ENCODE data around the gene ELK3.

The ELK3 gene

GRCh38 chr12:96237035-96237434, 42.9 kb downstream of the ELK3 start:
- Histone ChIP-seq H3K4me3 (ENCODE audit: low read length) (no peak overlapping the region), H3K27ac (ENCODE audit: low read depth, low read length) (no peak overlapping the region), H3K36me3 (ENCODE audit: insufficient read depth, low read length) (0 out of 2 replicates have a peak, but pooled peaks cover 2% of the 10 kb centered on the region), H3K4me1 (ENCODE audit: insufficient read depth, low read length) (no peaks in the 10 kb centered on the region), H3K27me3 (ENCODE audit: insufficient read depth, low read length) (no peaks in the 10 kb centered on the region), H3K9ac (ENCODE audit: low read depth, low read length) (no peak overlapping the region), H3K9me3 (ENCODE audit: insufficient read depth, low read depth, low read length) (no peaks in the 10 kb centered on the region)
- 97% methylated on average over 7 of the region's 7 CpGs for WGBS

- Histone ChIP-seq H3K27me3 (ENCODE audit: insufficient read depth, low read length) (no peaks in the 10 kb centered on the region), H3K27ac (ENCODE audit: low read depth, low read length) (no peak overlapping the region), H3K4me1 (ENCODE audit: insufficient read depth, low read length) (no peaks in the 10 kb centered on the region), H3K9ac (ENCODE audit: low read depth, low read length) (no peak overlapping the region), H3K36me3 (ENCODE audit: insufficient read depth, low read length) (0 out of 2 replicates have a peak, but pooled peaks cover 2% of the 10 kb centered on the region), H3K4me3 (ENCODE audit: low read length) (no peak overlapping the region), H3K9me3 (ENCODE audit: insufficient read depth, low read depth, low read length) (no peaks in the 10 kb centered on the region)
- WGBS: 94% methylated on average over 9 of the region's 9 CpGs
Measured at GRCh38 chr12:96237465-96238077, 43.4 kb downstream of the ELK3 start.

GRCh38 chr12:96238336-96239047, 44.3 kb downstream of the ELK3 start:
- Histone ChIP-seq H3K4me1 (ENCODE audit: insufficient read depth, low read length) (no peaks in the 10 kb centered on the region), H3K36me3 (ENCODE audit: insufficient read depth, low read length) (0 out of 2 replicates have a peak, but pooled peaks cover 2% of the 10 kb centered on the region), H3K9me3 (ENCODE audit: insufficient read depth, low read depth, low read length) (no peaks in the 10 kb centered on the region), H3K27me3 (ENCODE audit: insufficient read depth, low read length) (no peaks in the 10 kb centered on the region), H3K27ac (ENCODE audit: low read depth, low read length) (no peak overlapping the region), H3K9ac (ENCODE audit: low read depth, low read length) (no peak overlapping the region), H3K4me3 (ENCODE audit: low read length) (no peak overlapping the region)
- WGBS: 92% methylated on average over 13 of the region's 13 CpGs

- WGBS: 91% methylated on average over 17 of the region's 18 CpGs
- Histone ChIP-seq H3K27me3 (ENCODE audit: insufficient read depth, low read length) (no peaks in the 10 kb centered on the region), H3K4me1 (ENCODE audit: insufficient read depth, low read length) (no peaks in the 10 kb centered on the region), H3K9me3 (ENCODE audit: insufficient read depth, low read depth, low read length) (no peaks in the 10 kb centered on the region), H3K9ac (ENCODE audit: low read depth, low read length) (no peak overlapping the region), H3K4me3 (ENCODE audit: low read length) (no peak overlapping the region), H3K36me3 (ENCODE audit: insufficient read depth, low read length) (0 out of 2 replicates have a peak, but pooled peaks cover 2% of the 10 kb centered on the region), H3K27ac (ENCODE audit: low read depth, low read length) (no peak overlapping the region)
Measured at GRCh38 chr12:96239711-96240635, 45.8 kb downstream of the ELK3 start.

- Histone ChIP-seq H3K4me1 (ENCODE audit: insufficient read depth, low read length) (no peaks in the 10 kb centered on the region), H3K9ac (ENCODE audit: low read depth, low read length) (no peak overlapping the region)
- 87% methylated on average over 11 of the region's 11 CpGs for WGBS
Measured at GRCh38 chr12:96240656-96241055, 46.5 kb downstream of the ELK3 start.

GRCh38 chr12:96241431-96241830, 47.3 kb downstream of the ELK3 start:
- no peak overlapping the region for H3K27ac ChIP-seq (ENCODE audit: low read depth, low read length)
- H3K27me3 ChIP-seq (ENCODE audit: insufficient read depth, low read length): no peaks in the 10 kb centered on the region
- no peaks in the 10 kb centered on the region for H3K4me1 ChIP-seq (ENCODE audit: insufficient read depth, low read length)
- H3K9me3 ChIP-seq (ENCODE audit: insufficient read depth, low read depth, low read length): no peaks in the 10 kb centered on the region
- no peak overlapping the region for H3K4me3 ChIP-seq (ENCODE audit: low read length)
- H3K9ac ChIP-seq (ENCODE audit: low read depth, low read length): no peak overlapping the region
- 84% methylated on average over 4 of the region's 4 CpGs for WGBS
- H3K36me3 ChIP-seq (ENCODE audit: insufficient read depth, low read length): no peaks in the 10 kb centered on the region

More at GRCh38 chr12:96240656-96241055, 46.5 kb downstream of the ELK3 start:
- H3K4me3 ChIP-seq (ENCODE audit: low read length): no peak overlapping the region
- H3K27me3 ChIP-seq (ENCODE audit: insufficient read depth, low read length): no peaks in the 10 kb centered on the region
- H3K27ac ChIP-seq (ENCODE audit: low read depth, low read length): no peak overlapping the region
- no peaks in the 10 kb centered on the region for H3K9me3 ChIP-seq (ENCODE audit: insufficient read depth, low read depth, low read length)
- 0 out of 2 replicates have a peak, but pooled peaks cover 2% of the 10 kb centered on the region for H3K36me3 ChIP-seq (ENCODE audit: insufficient read depth, low read length)

GRCh38 chr12:96241846-96242256, 47.7 kb downstream of the ELK3 start:
- no peak overlapping the region for H3K9ac ChIP-seq (ENCODE audit: low read depth, low read length)
- 91% methylated on average over 9 of the region's 9 CpGs for WGBS
- no peaks in the 10 kb centered on the region for H3K27me3 ChIP-seq (ENCODE audit: insufficient read depth, low read length)
- H3K36me3 ChIP-seq (ENCODE audit: insufficient read depth, low read length): peaks cover 3% of the 10 kb centered on the region
- H3K27ac ChIP-seq (ENCODE audit: low read depth, low read length): no peak overlapping the region
- no peaks in the 10 kb centered on the region for H3K4me1 ChIP-seq (ENCODE audit: insufficient read depth, low read length)
- no peak overlapping the region for H3K4me3 ChIP-seq (ENCODE audit: low read length)
- no peaks in the 10 kb centered on the region for H3K9me3 ChIP-seq (ENCODE audit: insufficient read depth, low read depth, low read length)

GRCh38 chr12:96242597-96242996, 48.4 kb downstream of the ELK3 start:
- Histone ChIP-seq H3K4me1 (ENCODE audit: insufficient read depth, low read length) (no peaks in the 10 kb centered on the region), H3K27me3 (ENCODE audit: insufficient read depth, low read length) (no peaks in the 10 kb centered on the region), H3K9ac (ENCODE audit: low read depth, low read length) (no peak overlapping the region), H3K27ac (ENCODE audit: low read depth, low read length) (no peak overlapping the region), H3K36me3 (ENCODE audit: insufficient read depth, low read length) (peaks cover 10% of the 10 kb centered on the region), H3K4me3 (ENCODE audit: low read length) (no peak overlapping the region), H3K9me3 (ENCODE audit: insufficient read depth, low read depth, low read length) (no peaks in the 10 kb centered on the region)
- 92% methylated on average over 12 of the region's 12 CpGs for WGBS

- H3K36me3 ChIP-seq (ENCODE audit: insufficient read depth, low read length): peaks cover 21% of the 10 kb centered on the region
- H3K9me3 ChIP-seq (ENCODE audit: insufficient read depth, low read depth, low read length): no peaks in the 10 kb centered on the region
- no peak overlapping the region for H3K4me3 ChIP-seq (ENCODE audit: low read length)
- WGBS: 91% methylated on average over 13 of the region's 13 CpGs
- no peaks in the 10 kb centered on the region for H3K27me3 ChIP-seq (ENCODE audit: insufficient read depth, low read length)
- H3K9ac ChIP-seq (ENCODE audit: low read depth, low read length): no peak overlapping the region
- no peaks in the 10 kb centered on the region for H3K4me1 ChIP-seq (ENCODE audit: insufficient read depth, low read length)
- H3K27ac ChIP-seq (ENCODE audit: low read depth, low read length): no peak overlapping the region
Measured at GRCh38 chr12:96244826-96245225, 50.7 kb downstream of the ELK3 start.

- H3K9ac ChIP-seq (ENCODE audit: low read depth, low read length): no peak overlapping the region
- H3K9me3 ChIP-seq (ENCODE audit: insufficient read depth, low read depth, low read length): no peaks in the 10 kb centered on the region
- H3K4me3 ChIP-seq (ENCODE audit: low read length): no peak overlapping the region
- no peak overlapping the region for H3K27ac ChIP-seq (ENCODE audit: low read depth, low read length)
- no peaks in the 10 kb centered on the region for H3K4me1 ChIP-seq (ENCODE audit: insufficient read depth, low read length)
- no peaks in the 10 kb centered on the region for H3K27me3 ChIP-seq (ENCODE audit: insufficient read depth, low read length)
- peaks cover 35% of the 10 kb centered on the region for H3K36me3 ChIP-seq (ENCODE audit: insufficient read depth, low read length)
- WGBS: 96% methylated on average over 36 of the region's 36 CpGs
Measured at GRCh38 chr12:96246926-96247505, 52.8 kb downstream of the ELK3 start.
